ENCODE data around the gene BMP10.

DNA sequence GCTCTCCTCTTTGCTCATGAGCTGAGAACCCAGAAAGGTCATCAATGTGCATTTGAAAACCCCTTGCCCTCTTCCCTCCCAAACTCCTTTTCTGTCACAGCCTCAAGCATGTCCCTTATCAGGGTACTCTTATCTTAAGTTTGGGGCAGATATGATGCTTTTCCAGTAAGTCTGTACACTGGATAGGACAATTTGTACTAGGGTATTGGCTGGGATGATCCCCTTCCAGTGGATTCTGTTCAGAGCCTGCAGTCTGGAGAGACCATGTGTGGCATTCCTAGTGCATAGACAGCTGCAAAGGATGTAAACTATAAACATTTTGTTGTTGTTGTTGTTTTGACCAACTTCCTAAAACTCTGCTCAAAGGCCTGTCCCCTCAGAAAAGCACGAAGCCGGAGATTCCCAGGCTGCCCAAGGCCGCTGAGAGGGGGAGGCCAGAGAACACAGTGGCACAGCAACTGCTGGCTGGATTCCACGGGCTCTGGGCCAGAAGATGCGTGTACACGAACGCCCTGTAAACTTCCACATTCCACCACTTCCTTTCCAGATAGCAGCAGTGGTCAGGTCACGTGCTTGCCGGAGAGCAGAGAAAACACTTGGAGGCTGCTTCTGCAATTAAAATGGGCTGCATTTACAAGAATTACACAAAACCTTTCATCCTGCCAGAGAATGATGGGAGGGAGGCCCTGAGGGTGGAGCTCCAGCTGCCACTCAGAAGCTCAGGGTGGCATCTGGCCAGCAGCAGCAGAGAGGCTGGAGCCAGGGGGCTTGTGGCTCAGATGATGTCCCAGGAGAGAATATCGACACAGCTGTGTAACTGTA lies 42.1 kb downstream of the BMP10 start:
- TF ChIP-seq SIN3A (IDR thresholded peaks at IDR 0.05; ENCODE audit: low read depth) = no peak
- TF ChIP-seq, protein P1, sequence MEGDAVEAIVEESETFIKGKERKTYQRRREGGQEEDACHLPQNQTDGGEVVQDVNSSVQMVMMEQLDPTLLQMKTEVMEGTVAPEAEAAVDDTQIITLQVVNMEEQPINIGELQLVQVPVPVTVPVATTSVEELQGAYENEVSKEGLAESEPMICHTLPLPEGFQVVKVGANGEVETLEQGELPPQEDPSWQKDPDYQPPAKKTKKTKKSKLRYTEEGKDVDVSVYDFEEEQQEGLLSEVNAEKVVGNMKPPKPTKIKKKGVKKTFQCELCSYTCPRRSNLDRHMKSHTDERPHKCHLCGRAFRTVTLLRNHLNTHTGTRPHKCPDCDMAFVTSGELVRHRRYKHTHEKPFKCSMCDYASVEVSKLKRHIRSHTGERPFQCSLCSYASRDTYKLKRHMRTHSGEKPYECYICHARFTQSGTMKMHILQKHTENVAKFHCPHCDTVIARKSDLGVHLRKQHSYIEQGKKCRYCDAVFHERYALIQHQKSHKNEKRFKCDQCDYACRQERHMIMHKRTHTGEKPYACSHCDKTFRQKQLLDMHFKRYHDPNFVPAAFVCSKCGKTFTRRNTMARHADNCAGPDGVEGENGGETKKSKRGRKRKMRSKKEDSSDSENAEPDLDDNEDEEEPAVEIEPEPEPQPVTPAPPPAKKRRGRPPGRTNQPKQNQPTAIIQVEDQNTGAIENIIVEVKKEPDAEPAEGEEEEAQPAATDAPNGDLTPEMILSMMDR (IDR thresholded peaks at IDR 0.05 in 2 of 3, conservative IDR thresholded peaks at IDR 0.05 in 1 of 3; ENCODE audit: borderline replicate concordance in 1 of 3, insufficient read depth in 1 of 3, low read depth in 2 of 3, low read length in 2 of 3) = no peak
- no peak for TF ChIP-seq CEBPB (IDR thresholded peaks at IDR 0.05; ENCODE audit: low read depth)
- no peak for TF ChIP-seq EZH2 (IDR thresholded peaks at IDR 0.05)
- no peak for TF ChIP-seq POLR2AphosphoS5 (IDR thresholded peaks at IDR 0.05; ENCODE audit: low read depth, low read length)
- TF ChIP-seq, protein P2, sequence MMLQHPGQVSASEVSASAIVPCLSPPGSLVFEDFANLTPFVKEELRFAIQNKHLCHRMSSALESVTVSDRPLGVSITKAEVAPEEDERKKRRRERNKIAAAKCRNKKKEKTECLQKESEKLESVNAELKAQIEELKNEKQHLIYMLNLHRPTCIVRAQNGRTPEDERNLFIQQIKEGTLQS (IDR thresholded peaks at IDR 0.05) = no peak
- TF ChIP-seq, protein P3, sequence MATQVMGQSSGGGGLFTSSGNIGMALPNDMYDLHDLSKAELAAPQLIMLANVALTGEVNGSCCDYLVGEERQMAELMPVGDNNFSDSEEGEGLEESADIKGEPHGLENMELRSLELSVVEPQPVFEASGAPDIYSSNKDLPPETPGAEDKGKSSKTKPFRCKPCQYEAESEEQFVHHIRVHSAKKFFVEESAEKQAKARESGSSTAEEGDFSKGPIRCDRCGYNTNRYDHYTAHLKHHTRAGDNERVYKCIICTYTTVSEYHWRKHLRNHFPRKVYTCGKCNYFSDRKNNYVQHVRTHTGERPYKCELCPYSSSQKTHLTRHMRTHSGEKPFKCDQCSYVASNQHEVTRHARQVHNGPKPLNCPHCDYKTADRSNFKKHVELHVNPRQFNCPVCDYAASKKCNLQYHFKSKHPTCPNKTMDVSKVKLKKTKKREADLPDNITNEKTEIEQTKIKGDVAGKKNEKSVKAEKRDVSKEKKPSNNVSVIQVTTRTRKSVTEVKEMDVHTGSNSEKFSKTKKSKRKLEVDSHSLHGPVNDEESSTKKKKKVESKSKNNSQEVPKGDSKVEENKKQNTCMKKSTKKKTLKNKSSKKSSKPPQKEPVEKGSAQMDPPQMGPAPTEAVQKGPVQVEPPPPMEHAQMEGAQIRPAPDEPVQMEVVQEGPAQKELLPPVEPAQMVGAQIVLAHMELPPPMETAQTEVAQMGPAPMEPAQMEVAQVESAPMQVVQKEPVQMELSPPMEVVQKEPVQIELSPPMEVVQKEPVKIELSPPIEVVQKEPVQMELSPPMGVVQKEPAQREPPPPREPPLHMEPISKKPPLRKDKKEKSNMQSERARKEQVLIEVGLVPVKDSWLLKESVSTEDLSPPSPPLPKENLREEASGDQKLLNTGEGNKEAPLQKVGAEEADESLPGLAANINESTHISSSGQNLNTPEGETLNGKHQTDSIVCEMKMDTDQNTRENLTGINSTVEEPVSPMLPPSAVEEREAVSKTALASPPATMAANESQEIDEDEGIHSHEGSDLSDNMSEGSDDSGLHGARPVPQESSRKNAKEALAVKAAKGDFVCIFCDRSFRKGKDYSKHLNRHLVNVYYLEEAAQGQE (IDR thresholded peaks at IDR 0.05; ENCODE audit: low read depth) = no peak
- TF ChIP-seq ZNF274 (IDR thresholded peaks at IDR 0.05; ENCODE audit: low read depth, low read length) = no peak
- TF ChIP-seq POLR2A (IDR thresholded peaks at IDR 0.05; ENCODE audit: borderline replicate concordance, extremely low read depth, insufficient read depth, insufficient read length) = no peak
- no peak for TF ChIP-seq SP1 (IDR thresholded peaks at IDR 0.05; ENCODE audit: low read depth)
- no peak for TF ChIP-seq RAD21 (IDR thresholded peaks at IDR 0.05; ENCODE audit: low read depth)
- TF ChIP-seq TCF7L2 (IDR thresholded peaks at IDR 0.05; ENCODE audit: borderline replicate concordance, extremely low read depth, insufficient read depth, insufficient read length) = peak; percentile 69
- TF ChIP-seq, protein P4, sequence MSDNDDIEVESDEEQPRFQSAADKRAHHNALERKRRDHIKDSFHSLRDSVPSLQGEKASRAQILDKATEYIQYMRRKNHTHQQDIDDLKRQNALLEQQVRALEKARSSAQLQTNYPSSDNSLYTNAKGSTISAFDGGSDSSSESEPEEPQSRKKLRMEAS (IDR thresholded peaks at IDR 0.05) = no peak
